Common myeloid progenitor, CD34-positive (primary cell): ENCODE results near the gene EPX.
A peak's percentile ranks its signal among the peaks of the same experiment; 100 is the strongest.

ENCODE experiments used
- CTCF ChIA-PET: fragments of 350-600 bp; sonication (Branson Sonifier 250); formaldehyde crosslinking; loops from one replicate; lab custom pipeline; 2021; ENCODE audit warnings: antibody characterized with exemption; lab: Charles Lee
- POLR2A ChIA-PET: fragments of 350-600 bp; sonication (Branson Sonifier 250); formaldehyde crosslinking; loops from one replicate; lab custom pipeline; 2021; ENCODE audit warnings: antibody characterized with exemption; lab: Charles Lee
- DNase-seq, 3 donors: peaks; one replicate each; pipeline versions ENCODE4 v3.0.0 to v3.0.0-alpha.2; 2013
- H3K27ac ChIP-seq, 2 experiments: 1 replicate in 1 of 2; 2 replicates in 1 of 2; pipeline ENCODE4 v1.7.0; 2013; ENCODE audit warnings: inconsistent platforms in 2 of 2, low read length in 2 of 2, mild to moderate bottlenecking in 2 of 2, low read depth in 1 of 2, moderate library complexity in 1 of 2; ENCODE audit not compliant: severe bottlenecking in 2 of 2, insufficient read depth in 1 of 2, poor library complexity in 1 of 2
- H3K27me3 ChIP-seq, 5 experiments: replicated peaks in 2 of 5; 1 replicate in 3 of 5; 2 replicates in 2 of 5; pipeline versions ENCODE4 v1.6.1 to v1.7.0; 2013; ENCODE audit warnings: low read length in 4 of 5, mild to moderate bottlenecking in 2 of 5, moderate library complexity in 2 of 5, inconsistent platforms in 1 of 5; ENCODE audit not compliant: insufficient read depth in 5 of 5, control insufficient read depth in 4 of 5
- H3K36me3 ChIP-seq, 4 experiments: 1 replicate in 2 of 4; 2 replicates in 2 of 4; pipeline versions ENCODE4 v1.6.1 to v1.7.0; 2013; ENCODE audit warnings: low read length in 3 of 4, control low read depth in 1 of 4, mild to moderate bottlenecking in 1 of 4; ENCODE audit not compliant: control insufficient read depth in 4 of 4, insufficient read depth in 4 of 4
- H3K4me1 ChIP-seq, 4 experiments: 1 replicate in 3 of 4; 2 replicates in 1 of 4; pipeline versions ENCODE4 v1.6.1 to v1.7.1; 2013; ENCODE audit warnings: low read length in 3 of 4, mild to moderate bottlenecking in 3 of 4, control low read depth in 1 of 4, inconsistent platforms in 1 of 4, moderate library complexity in 1 of 4; ENCODE audit not compliant: control insufficient read depth in 4 of 4, insufficient read depth in 4 of 4; ENCODE audit errors: control extremely low read depth in 1 of 4
- H3K4me3 ChIP-seq, 7 experiments: 1 replicate in 4 of 7; 2 replicates in 3 of 7; pipeline versions ENCODE4 v1.5.1 to v1.7.0; 2013; ENCODE audit warnings: mild to moderate bottlenecking in 7 of 7, low read length in 6 of 7, moderate library complexity in 6 of 7, inconsistent platforms in 2 of 7, low read depth in 2 of 7, control low read depth in 1 of 7; ENCODE audit not compliant: insufficient read depth in 4 of 7, control insufficient read depth in 1 of 7; ENCODE audit errors: extremely low read depth in 1 of 7
- H3K9me3 ChIP-seq, 5 experiments: 1 replicate in 4 of 5; 2 replicates in 1 of 5; pipeline versions ENCODE4 v1.6.1 to v1.7.1; 2013; ENCODE audit warnings: low read length in 4 of 5, mild to moderate bottlenecking in 2 of 5, inconsistent platforms in 1 of 5, low read depth in 1 of 5, moderate library complexity in 1 of 5; ENCODE audit not compliant: control insufficient read depth in 4 of 5, insufficient read depth in 2 of 5; ENCODE audit errors: control extremely low read depth in 1 of 5
- WGBS: methylation state at CpG from one replicate; pipeline ENCODE4 v1.1.5; 2013; ENCODE audit not compliant: insufficient coverage; 5-methylcytosine and 5-hydroxymethylcytosine counted together

EPX gene

GRCh38 chr17:58204796-58205195, 12.3 kb downstream of the EPX start:
- ChIA-PET POLR2A (no interaction called here), CTCF (no interaction called here)
- 89% methylated on average over 4 of the region's 5 CpGs for WGBS
- H3K4me1 ChIP-seq, result no peaks in the 10 kb centered on the region
- no peak overlapping the region for H3K4me3 ChIP-seq
- peaks cover 0 to 3% (median 0%) of the 10 kb centered on the region in 5 experiments for H3K27me3 ChIP-seq
- H3K36me3 ChIP-seq, result peaks cover 2 to 37% (median 29%) of the 10 kb centered on the region in 4 experiments
- H3K9me3 ChIP-seq, result no peaks in the 10 kb centered on the region
- no peak overlapping the region for H3K27ac ChIP-seq
- DNase-seq, result no peak

- DNase-seq, result no peak
- Histone ChIP-seq H3K27me3 (no peaks in the 10 kb centered on the region), H3K4me3 (no peak overlapping the region), H3K27ac (no peak overlapping the region), H3K36me3 (peaks cover 3 to 48% (median 33%) of the 10 kb centered on the region in 4 experiments), H3K4me1 (no peaks in the 10 kb centered on the region), H3K9me3 (no peaks in the 10 kb centered on the region)
- ChIA-PET CTCF (no interaction called here), POLR2A (no interaction called here)
- 95% methylated on average over 10 of the region's 11 CpGs for WGBS
These were observed 13.4 kb downstream of the EPX start for GRCh38 chr17:58205936-58206335.

GRCh38 chr17:58207451-58207850, 14.9 kb downstream of the EPX start:
- DNase-seq, result no peak

GRCh38 chr17:58208344-58208743, 15.8 kb downstream of the EPX start:
- no peak overlapping the region for H3K4me3 ChIP-seq
- POLR2A ChIA-PET, result no interaction called here
- no peaks in the 10 kb centered on the region for H3K9me3 ChIP-seq
- CTCF ChIA-PET, result no interaction called here
- no peak for DNase-seq
- no peaks in the 10 kb centered on the region for H3K4me1 ChIP-seq
- no peaks in the 10 kb centered on the region for H3K27me3 ChIP-seq
- 100% methylated on average over 2 of the region's 5 CpGs for WGBS
- peaks cover 10 to 69% (median 44%) of the 10 kb centered on the region in 4 experiments for H3K36me3 ChIP-seq
- no peak overlapping the region for H3K27ac ChIP-seq

More at GRCh38 chr17:58207451-58207850, 14.9 kb downstream of the EPX start:
- ChIA-PET CTCF (interaction anchor here (0.5 to 1.3 kb wide), 2 partner anchors 9 to 832 kb away, joined by 3 to 4 read pairs; no protein-coding TSS in a partner anchor), POLR2A (no interaction called here)
- Histone ChIP-seq H3K27me3 (no peaks in the 10 kb centered on the region), H3K4me3 (no peak overlapping the region), H3K36me3 (peaks cover 9 to 61% (median 36%) of the 10 kb centered on the region in 4 experiments), H3K4me1 (no peaks in the 10 kb centered on the region), H3K9me3 (no peaks in the 10 kb centered on the region), H3K27ac (no peak overlapping the region)
- 100% methylated on average over 1 of the region's 3 CpGs for WGBS

GRCh38 chr17:58210922-58211321, 18.4 kb downstream of the EPX start:
- Histone ChIP-seq H3K36me3 (peaks cover 15 to 83% (median 53%) of the 10 kb centered on the region in 4 experiments), H3K9me3 (no peaks in the 10 kb centered on the region), H3K4me3 (no peak overlapping the region), H3K27me3 (no peaks in the 10 kb centered on the region), H3K4me1 (no peaks in the 10 kb centered on the region), H3K27ac (no peak overlapping the region)
- WGBS, result no CpG with 5 or more reads among the region's 5 CpGs
- ChIA-PET CTCF (interaction anchor here (0.5 to 2.1 kb wide), 2 partner anchors 11 to 208 kb away, joined by 3 to 13 read pairs; no protein-coding TSS in a partner anchor), POLR2A (no interaction called here)
- DNase-seq, result no peak

GRCh38 chr17:58215685-58216084, 23.2 kb downstream of the EPX start:
- Histone ChIP-seq H3K4me1 (peaks cover 6 to 16% (median 13%) of the 10 kb centered on the region in 4 experiments), H3K4me3 (no peak overlapping the region), H3K27ac (no peak overlapping the region), H3K36me3 (peaks cover 13 to 44% (median 26%) of the 10 kb centered on the region in 4 experiments), H3K9me3 (no peaks in the 10 kb centered on the region), H3K27me3 (no peaks in the 10 kb centered on the region)
- DNase-seq, result no peak
- ChIA-PET CTCF (interaction anchor here (1.2 to 2.8 kb wide), 4 partner anchors 16 to 211 kb away, joined by 3 to 18 read pairs (median 3); no protein-coding TSS in a partner anchor), POLR2A (no interaction called here)

- no peaks in the 10 kb centered on the region for H3K27me3 ChIP-seq
- DNase-seq, result peak in 2 of 3 donors; percentile 28 to 49
- H3K4me3 ChIP-seq, result no peak overlapping the region
- CTCF ChIA-PET, result interaction anchor here (0.6 to 2.8 kb wide), 3 partner anchors 18 to 305 kb away, joined by 3 to 18 read pairs (median 3); no protein-coding TSS in a partner anchor
- POLR2A ChIA-PET, result no interaction called here
- WGBS, result 93% methylated on average over 3 of the region's 3 CpGs
- H3K36me3 ChIP-seq, result peaks cover 6 to 27% (median 21%) of the 10 kb centered on the region in 4 experiments
- H3K27ac ChIP-seq, result peak overlapping the region in 1 of 2 experiments; percentile 3
- no peaks in the 10 kb centered on the region for H3K9me3 ChIP-seq
- peaks cover 6 to 16% (median 13%) of the 10 kb centered on the region in 4 experiments for H3K4me1 ChIP-seq
These were observed 25.2 kb downstream of the EPX start for GRCh38 chr17:58217766-58218165.
